Measurements from ENCODE around the gene YTHDF1. TPM values are rescaled to one million over a fixed set of nuclear protein-coding genes. Genes with fewer than 3 reads are reported as not detected.

YTHDF1 gene
- total RNA-seq, 4 donors from 2014 or later: 21.2 to 49.6 (median 25.8) TPM

DNA sequence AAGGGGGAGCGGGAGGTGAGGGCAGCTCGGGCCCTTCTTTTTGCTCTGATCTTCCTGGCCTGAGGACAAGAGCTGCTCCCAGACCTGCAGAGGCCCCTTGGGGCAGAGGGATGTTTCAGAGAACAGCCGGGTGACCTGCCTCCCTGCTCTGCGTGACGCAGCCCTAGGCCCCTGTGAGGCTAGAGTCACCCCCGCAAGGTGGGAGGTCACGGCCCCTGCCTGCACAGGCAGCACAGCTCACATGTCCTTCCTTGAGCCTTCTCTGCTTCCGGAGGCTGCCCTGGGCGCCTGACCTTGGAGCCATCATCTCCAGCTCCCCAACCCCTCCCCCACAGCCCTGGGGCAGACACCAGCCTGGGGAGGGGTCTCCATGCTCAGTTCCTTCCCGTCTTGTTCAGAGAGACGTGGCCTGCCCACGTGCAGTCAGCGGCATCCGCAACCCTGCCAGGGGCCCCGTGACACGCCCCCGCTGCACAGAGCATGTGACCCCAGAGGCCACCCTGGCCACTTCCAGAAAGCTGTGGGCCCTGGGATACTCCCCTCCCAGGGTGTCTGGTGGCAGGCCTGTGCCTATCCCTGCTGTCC lies 19.6 kb upstream of the YTHDF1 start, which contains the start of gene BIRC7:
Gene BIRC7 (plus strand): TSS at position 507 of the 585 bp plus-strand sequence. CDS start 192 bp downstream, outside the sequence.
- ATAC-seq (ENCODE audit: low FRiP score) (no peak), DNase-seq (ENCODE audit: low spot score) (no peak)

GRCh38 chr20:63234693-63235398 lies 18.9 kb upstream of the YTHDF1 start:
- no peak for DNase-seq (ENCODE audit: low spot score)
- TF ChIP-seq CTCF (IDR thresholded peaks at IDR 0.05): no peak
- ATAC-seq (ENCODE audit: low FRiP score): no peak

More for the DNA sequence above, 19.6 kb upstream of the YTHDF1 start, which contains the start of gene BIRC7:
- no peak for TF ChIP-seq CTCF (IDR thresholded peaks at IDR 0.05)

- no peak for TF ChIP-seq CTCF (IDR thresholded peaks at IDR 0.05)
- DNase-seq (ENCODE audit: low spot score): no peak
- ATAC-seq (ENCODE audit: low FRiP score): no peak
Observed at GRCh38 chr20:63233924-63234323, 18.0 kb upstream of the YTHDF1 start.

GRCh38 chr20:63233061-63233344 lies 17.1 kb upstream of the YTHDF1 start:
- TF ChIP-seq CTCF (IDR thresholded peaks at IDR 0.05): no peak
- DNase-seq (ENCODE audit: low spot score) (no peak), ATAC-seq (ENCODE audit: low FRiP score) (no peak)

GRCh38 chr20:63232235-63233060 lies 16.5 kb upstream of the YTHDF1 start:
- ATAC-seq (ENCODE audit: low FRiP score) (no peak), DNase-seq (ENCODE audit: low spot score) (no peak)
- TF ChIP-seq CTCF (IDR thresholded peaks at IDR 0.05): no peak

DNA sequence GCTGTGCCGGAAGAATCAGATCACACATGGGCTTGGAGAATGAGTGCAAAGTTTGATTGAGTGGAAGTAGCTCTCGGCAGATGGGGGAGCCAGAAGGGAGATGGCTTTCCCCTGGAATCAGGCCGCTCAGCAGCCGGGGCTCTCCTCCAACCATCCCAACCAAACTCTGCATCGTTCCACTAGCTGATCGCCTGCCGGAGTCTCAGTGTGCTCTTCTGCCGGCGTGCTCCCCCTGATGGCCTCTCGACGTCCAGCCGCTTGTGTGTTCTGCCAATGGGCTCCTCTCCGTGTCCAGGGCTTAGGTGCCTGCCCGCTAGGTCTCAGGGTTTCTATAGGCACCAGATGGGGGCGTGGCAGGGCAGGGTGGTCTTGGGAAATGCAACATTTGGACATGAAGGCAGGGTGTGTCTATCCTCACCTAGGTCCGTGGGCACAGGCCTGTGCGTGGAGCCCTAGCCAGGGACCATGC lies 14.9 kb upstream of the YTHDF1 start:
- ATAC-seq (ENCODE audit: low FRiP score) (peak; percentile 58), DNase-seq (ENCODE audit: low spot score) (no peak)
- TF ChIP-seq CTCF (IDR thresholded peaks at IDR 0.05): no peak

All from omental fat pad (tissue), 4 donors.